HG03460 (cell line): ENCODE results near the gene CTNNA3.

Experiments
- ATAC-seq: cut with Tn5 transposase; IDR thresholded peaks from one replicate; pipeline ENCODE4 v1.9.1; 2021; ENCODE audit not compliant: unreplicated experiment

CTNNA3 gene

GRCh38 chr10:66834802-66835201 is 861.2 kb downstream of the CTNNA3 start:
- no peak for ATAC-seq

DNA sequence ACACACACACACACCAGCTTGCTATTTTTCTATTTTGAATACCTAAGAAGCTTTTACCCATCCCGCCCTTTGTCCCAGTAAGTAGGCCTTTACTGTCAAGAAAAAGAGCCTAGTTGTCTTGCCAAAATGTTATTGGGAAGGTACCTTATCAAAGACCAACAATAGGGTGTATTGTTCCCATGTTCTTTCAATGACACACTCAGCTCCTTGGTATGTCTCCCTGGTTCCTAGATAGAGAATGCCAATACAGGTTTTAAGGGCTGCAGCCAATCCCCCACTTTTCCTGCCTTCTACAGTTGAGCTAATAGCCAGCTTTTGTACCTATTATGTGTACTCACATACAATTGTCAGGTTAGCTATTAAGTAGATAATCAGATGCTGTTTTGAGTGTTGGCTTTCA is 862.1 kb downstream of the CTNNA3 start:
- no peak for ATAC-seq

- no peak for ATAC-seq
Measured at GRCh38 chr10:66832781-66833422, 863.1 kb downstream of the CTNNA3 start.

DNA sequence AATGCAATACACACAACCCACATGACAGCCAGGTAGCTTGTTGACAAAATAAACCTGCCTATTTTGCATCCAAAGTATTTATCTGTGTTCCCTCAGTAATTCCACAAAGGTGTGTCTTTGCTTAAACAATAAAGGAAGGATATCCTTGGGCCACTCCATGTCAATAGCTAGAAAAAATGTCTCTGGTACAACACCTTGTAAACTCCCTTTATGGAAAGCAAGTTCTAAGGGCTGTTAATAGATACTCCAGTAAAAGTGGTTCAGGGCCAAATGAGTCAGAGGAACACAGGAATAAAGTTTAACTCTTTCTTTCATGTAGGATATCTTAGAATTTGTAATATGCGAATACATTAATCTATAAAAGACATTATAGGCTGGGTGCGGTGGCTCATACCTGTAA is 867.0 kb downstream of the CTNNA3 start:
- no peak for ATAC-seq

GRCh38 chr10:66827353-66827752 is 868.6 kb downstream of the CTNNA3 start:
- no peak for ATAC-seq

DNA sequence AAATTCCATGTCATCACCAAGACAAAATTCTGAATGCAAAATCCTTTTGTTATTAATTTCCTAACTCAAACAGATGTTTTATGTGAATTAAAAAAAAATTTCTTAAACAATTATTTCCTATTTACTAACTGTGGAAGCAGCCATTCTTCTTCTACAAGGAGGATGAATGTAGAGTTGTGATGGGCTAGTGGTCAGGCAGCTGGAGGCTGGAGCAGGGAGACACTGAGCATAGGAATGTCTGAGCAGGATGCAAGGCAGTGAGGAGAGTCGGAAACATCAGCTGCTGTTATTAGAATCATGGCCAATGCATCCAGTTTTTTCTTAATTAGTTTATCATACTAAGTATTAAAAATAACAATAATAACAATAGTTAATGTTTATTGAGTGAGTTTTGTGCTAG is 872.7 kb downstream of the CTNNA3 start:
- no peak for ATAC-seq

DNA sequence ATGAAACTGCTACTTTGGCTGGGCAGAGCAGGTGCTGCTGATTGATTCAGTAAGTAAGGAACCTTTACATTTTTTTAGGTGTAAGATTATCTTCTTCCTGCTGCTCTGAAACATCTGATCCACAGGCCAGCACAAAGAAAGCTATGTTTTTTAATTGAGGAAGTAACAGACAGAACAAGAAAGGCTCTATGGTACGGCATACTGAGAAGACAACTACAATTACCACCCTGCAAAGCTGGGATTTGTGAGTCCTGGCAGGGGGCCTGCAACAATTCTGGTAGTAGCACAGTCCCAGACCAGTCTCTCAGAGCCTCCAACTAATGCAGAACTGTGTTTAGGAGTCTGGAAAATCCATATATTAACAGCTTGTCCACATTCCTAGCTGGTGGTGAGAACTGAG is 873.2 kb downstream of the CTNNA3 start:
- ATAC-seq = no peak

DNA sequence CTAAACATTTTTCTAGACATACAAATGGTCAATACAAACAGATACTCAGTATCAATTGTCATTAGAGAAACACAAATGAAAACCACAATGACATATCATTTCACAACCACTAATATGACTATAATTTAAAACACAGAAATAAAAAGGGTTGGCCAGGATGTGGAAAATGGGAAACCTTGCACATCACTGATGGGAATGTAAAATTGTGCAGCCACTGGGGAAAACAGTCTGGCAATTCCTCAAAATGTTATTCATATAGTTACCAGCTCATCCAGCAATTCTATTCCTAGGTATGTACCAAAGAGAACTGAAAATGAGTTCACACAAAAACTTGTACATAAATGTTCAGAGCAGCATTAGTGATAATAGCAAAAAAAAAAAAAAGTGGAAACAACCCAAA is 876.3 kb downstream of the CTNNA3 start:
- ATAC-seq = no peak

DNA sequence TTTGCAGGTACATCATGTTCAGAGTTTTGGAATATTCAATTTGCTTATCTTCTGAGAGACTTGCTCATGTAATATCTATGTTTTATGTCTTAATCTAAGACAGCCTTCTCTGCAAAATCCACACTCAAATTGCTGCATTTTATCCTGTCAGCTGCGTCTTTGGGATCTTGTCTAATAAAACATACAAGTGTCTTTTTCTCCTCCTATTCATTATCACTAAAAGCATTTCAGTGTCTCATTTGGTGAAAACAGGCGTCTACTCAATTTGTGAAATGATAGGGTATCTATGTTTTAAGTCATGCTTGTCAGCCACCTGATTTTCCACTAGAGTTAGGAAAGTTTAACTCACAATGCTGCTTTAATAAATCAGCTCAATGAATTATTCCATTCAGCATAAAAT is 882.9 kb downstream of the CTNNA3 start:
- no peak for ATAC-seq

- ATAC-seq = no peak
Measured at GRCh38 chr10:66811211-66811610, 884.8 kb downstream of the CTNNA3 start.

- ATAC-seq = no peak
Measured at GRCh38 chr10:66809402-66809801, 886.6 kb downstream of the CTNNA3 start.

GRCh38 chr10:66805612-66806011 is 890.4 kb downstream of the CTNNA3 start:
- ATAC-seq = no peak

DNA sequence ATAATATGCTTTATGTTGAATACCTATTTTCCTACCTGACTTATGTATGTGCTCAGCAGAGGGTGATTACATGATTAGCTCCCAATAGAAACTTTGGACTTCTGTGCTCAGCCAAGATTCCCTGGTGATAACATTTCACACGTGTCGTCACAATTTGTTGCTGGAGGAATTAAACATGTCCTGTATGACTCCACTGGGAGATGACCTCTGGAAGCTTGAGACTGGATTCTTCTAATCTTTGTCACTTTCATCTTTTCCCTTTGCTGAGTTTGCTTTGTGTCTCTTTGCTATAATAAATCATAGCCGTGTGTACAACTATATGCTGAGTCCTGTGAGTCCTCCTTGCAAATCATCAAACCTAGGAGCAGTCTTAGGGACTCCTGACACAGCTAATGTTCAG is 891.0 kb downstream of the CTNNA3 start:
- no peak for ATAC-seq

- no peak for ATAC-seq
Measured at GRCh38 chr10:66803174-66803573, 892.8 kb downstream of the CTNNA3 start.

DNA sequence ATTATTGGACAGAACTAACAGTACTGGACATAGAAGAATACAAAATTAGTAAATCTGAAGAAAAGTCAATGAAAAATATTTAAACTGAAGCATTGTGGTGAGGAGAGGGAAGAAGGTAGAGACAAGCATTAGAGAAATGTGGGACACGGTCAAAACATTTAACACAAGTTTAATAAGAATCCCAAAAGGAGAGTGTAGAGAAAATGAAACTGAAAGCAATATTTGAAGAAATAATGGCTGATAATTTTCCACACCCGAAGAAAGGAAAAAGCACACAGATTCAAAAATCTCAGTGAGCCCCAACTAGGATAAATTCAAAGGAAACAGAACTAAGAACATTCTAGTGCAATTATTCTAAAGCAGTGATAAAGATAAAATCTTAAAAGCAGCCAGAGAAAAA is 896.5 kb downstream of the CTNNA3 start:
- ATAC-seq = no peak

- ATAC-seq = no peak
Measured at GRCh38 chr10:66795866-66796265, 900.1 kb downstream of the CTNNA3 start.

DNA sequence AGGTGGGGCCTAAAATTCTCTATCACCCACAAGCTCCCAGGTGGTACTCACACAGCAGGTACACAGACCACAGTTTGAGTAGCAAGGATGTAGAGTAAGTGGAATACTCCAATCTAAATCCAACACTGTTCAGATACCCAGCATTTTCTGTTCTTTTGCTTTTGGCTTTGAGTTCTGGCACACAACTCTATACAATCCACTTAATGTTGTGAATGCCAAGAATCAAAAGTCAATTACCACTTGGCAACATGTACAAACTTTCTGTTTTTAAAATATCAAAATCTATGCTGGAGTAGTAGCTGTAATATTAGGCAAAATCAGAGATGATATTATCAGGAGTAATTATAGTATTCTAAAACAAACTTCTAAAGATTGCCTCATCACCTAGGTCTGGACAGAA is 903.6 kb downstream of the CTNNA3 start:
- no peak for ATAC-seq

GRCh38 chr10:66788178-66788987 is 907.6 kb downstream of the CTNNA3 start:
- ATAC-seq = no peak

DNA sequence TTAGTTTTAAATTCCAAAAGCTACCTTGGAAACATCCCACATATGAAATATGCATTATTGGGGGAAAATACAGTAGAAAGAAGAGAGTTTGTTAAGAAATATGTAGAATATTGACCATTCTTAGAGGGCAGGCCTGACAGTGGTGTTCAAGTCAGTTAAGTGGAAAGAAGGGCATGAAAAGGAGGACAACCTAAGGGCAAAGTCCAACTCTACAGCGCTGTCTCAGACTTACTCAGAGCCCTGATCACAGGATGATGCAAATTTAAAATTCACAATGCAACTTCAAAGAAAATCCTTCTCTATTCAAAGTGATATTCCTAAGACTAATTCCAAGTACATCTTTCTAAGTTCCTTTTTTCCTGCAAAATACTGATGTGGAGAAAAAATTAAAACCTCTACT is 909.3 kb downstream of the CTNNA3 start:
- no peak for ATAC-seq

DNA sequence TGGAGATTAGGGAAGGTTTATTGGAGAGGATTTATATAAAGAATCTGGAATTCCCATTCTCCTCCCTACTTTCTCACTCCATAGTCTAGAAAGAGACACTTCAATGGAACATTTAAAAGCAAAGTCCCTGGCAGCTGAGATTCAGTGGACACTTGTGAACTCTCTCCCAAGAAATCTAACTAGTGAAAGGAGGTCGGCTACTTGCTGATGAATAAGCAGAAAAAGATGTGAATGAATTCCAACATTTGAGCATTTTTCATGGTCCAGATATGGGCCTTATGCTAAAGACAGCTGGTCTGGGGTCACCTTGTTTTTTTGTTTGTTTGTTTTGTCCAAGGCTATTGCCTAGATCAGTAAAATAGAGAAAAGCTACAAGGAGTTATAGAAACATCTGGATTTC is 911.2 kb downstream of the CTNNA3 start:
- no peak for ATAC-seq

GRCh38 chr10:66783316-66783715 is 912.7 kb downstream of the CTNNA3 start:
- ATAC-seq = no peak

GRCh38 chr10:66782776-66783175 is 913.2 kb downstream of the CTNNA3 start:
- no peak for ATAC-seq

DNA sequence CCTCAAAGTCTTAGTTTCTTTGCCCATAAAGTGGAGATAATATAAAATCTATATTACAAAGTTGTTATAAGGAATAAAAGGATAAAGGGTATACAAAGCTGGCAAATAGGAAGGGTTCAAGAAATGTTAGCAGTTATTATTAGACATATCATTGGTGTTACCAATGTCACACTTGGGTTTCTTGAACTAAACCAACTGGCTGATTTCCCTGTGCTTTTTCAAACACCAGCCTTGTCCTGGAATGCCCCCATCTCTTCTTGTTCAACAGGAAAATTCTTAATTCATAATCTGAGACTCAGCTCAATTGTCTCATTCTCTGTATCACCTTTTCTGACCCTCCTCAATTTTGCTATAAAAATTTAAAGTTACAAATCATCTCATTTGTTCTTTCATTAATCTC is 913.9 kb downstream of the CTNNA3 start:
- no peak for ATAC-seq
